ENCODE results near the gene POLR2F.

DNA sequence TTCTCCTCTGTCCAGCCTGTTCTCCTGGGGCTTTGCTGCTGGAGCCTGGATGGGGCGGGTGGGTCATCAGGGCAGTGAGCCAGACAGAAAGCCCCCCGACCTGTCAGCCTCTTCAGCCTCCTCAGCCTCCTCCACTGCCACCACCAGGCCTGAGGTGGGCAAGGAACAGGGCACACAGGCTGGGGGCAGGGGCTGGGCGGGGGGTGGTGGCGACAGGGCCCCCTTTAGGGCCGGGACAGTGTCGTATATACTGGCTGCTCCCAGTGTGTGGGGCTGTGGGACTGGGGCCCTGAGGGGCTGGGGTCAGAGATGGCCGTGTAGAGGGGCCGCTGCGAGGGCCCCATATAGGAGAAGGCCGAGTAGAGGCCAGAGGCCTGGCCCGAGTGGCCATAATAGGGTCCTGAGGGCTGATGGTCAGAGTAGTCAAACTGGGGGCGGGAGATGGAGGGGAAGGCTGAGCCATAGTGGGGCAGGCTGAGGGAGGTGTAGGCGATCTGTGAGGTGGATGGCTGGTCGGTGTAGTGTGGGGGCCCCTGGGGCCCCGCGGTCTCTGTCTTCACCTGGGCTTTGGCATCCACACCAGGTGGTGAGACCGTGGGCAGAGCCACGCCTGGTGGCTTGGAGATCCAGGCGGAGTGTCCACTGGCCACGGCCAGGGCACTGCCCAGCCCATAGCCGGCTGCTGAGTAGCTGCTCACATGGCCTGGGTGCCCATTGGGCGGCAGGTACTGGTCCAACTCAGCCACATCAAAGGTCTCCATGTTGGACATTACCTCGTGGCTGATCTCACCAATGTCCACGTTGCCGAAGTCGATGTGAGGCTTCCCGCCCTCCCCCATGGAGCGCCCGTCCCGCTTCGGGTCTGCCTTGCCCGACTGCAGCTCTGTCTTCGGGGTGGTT lies 20.0 kb downstream of the POLR2F start:
- TF ChIP-seq, protein P1, sequence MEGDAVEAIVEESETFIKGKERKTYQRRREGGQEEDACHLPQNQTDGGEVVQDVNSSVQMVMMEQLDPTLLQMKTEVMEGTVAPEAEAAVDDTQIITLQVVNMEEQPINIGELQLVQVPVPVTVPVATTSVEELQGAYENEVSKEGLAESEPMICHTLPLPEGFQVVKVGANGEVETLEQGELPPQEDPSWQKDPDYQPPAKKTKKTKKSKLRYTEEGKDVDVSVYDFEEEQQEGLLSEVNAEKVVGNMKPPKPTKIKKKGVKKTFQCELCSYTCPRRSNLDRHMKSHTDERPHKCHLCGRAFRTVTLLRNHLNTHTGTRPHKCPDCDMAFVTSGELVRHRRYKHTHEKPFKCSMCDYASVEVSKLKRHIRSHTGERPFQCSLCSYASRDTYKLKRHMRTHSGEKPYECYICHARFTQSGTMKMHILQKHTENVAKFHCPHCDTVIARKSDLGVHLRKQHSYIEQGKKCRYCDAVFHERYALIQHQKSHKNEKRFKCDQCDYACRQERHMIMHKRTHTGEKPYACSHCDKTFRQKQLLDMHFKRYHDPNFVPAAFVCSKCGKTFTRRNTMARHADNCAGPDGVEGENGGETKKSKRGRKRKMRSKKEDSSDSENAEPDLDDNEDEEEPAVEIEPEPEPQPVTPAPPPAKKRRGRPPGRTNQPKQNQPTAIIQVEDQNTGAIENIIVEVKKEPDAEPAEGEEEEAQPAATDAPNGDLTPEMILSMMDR (IDR thresholded peaks at IDR 0.05) = no peak
- TF ChIP-seq EZH2 (IDR thresholded peaks at IDR 0.05) = no peak
- TF ChIP-seq EZH2phosphoT487 (IDR thresholded peaks at IDR 0.05) = no peak

Measured in neural progenitor cell (in vitro differentiated cells).